K562 (cell line): Measurements from ENCODE around the gene PARPBP. TPM values are rescaled to one million over a fixed set of nuclear protein-coding genes. Genes with fewer than 3 reads are reported as not detected.

ENCODE experiments used
- E2F8 ChIP-seq: fragments of 450-650 bp; IDR thresholded peaks from 2 replicates; pipeline ENCODE4 v1.7.1; 2018; ENCODE audit warnings: mild to moderate bottlenecking, low read depth; ENCODE audit not compliant: partially characterized antibody
- ETS1 ChIP-seq: conservative IDR thresholded peaks from 2 replicates; pipeline ENCODE4 v1.6.1; 2011; ENCODE audit warnings: low read depth, mild to moderate bottlenecking, low read length; ENCODE audit not compliant: control insufficient read depth
- KLF13 ChIP-seq: fragments of 450-650 bp; IDR thresholded peaks from 2 replicates; pipeline ENCODE4 v1.6.1; 2016; ENCODE audit warnings: missing genetic modification characterization, low read depth, mild to moderate bottlenecking, missing compliant biosample characterization, moderate library complexity, borderline replicate concordance
- MCM5 ChIP-seq: fragments of 450-650 bp; IDR thresholded peaks from 2 replicates; pipeline ENCODE4 v1.6.1; 2016; ENCODE audit warnings: low read depth
- MECOM ChIP-seq: fragments of 250-450 bp; sonication (Bioruptor Pico); IDR thresholded peaks from 2 replicates; pipeline ENCODE4 v1.8.0; 2022; ENCODE audit warnings: inconsistent platforms
- NFIX ChIP-seq: fragments of 250-450 bp; sonication (Bioruptor Pico); IDR thresholded peaks from 2 replicates; pipeline ENCODE4 v1.4.0; 2020; ENCODE audit warnings: low read depth, mild to moderate bottlenecking, moderate library complexity
- NR3C1 ChIP-seq: sonication (generic); formaldehyde crosslinking; IDR thresholded peaks from 2 replicates; pipeline ENCODE4 v1.8.1; 2022; ENCODE audit warnings: missing genetic modification reagents
- SRSF3 ChIP-seq: fragments of 200-400 bp; formaldehyde crosslinking; IDR thresholded peaks from 2 replicates; pipeline ENCODE4 v1.6.1; 2016; ENCODE audit warnings: mild to moderate bottlenecking, low read length, moderate library complexity; ENCODE audit not compliant: insufficient read depth
- TBP ChIP-seq: optimal IDR thresholded peaks from 2 replicates; pipeline ENCODE3; 2011; ENCODE audit warnings: low read depth, low read length, improper control_type of control experiment
- TCF3 ChIP-seq: sonication (generic); formaldehyde crosslinking; IDR thresholded peaks from 2 replicates; pipeline ENCODE4 v1.4.0; 2020; ENCODE audit warnings: mild to moderate bottlenecking, missing genetic modification reagents
- ZNF121 ChIP-seq: sonication (generic); formaldehyde crosslinking; conservative IDR thresholded peaks from 2 replicates; pipeline ENCODE4 v1.8.0; 2022; ENCODE audit warnings: missing genetic modification reagents
- ZNF212 ChIP-seq: fragments of 450-650 bp; formaldehyde crosslinking; IDR thresholded peaks from 2 replicates; pipeline ENCODE4 v1.4.0; 2020; ENCODE audit warnings: mild to moderate bottlenecking
- polyA plus RNA-seq, 8 experiments: library from polyadenylated mRNA; depleted of rRNA in 4 of 8; stranded (reverse) in 5 of 8; unstranded in 3 of 8; fragments of >200 nt; fragmentation: Nextera tagmentation in 2 of 8; fragmentation: Illumina TruSeq in 1 of 8; extraction: Ambion mirVana in 2 of 8; extraction: Trizol in 1 of 8; gene quantifications; 2 replicates each; pipeline versions ENCODE4 v1.2.1 to v1.2.3, GENCODE V29; 2011 to 2014; ENCODE audit warnings: inconsistent platforms in 1 of 8, missing spikeins in 1 of 8
- total RNA-seq, 7 experiments: library from RNA; depleted of rRNA in 6 of 7; stranded (reverse); fragments of >200 nt in 6 of 7; fragmentation: Illumina TruSeq in 2 of 7; extraction: Trizol in 2 of 7; gene quantifications; 2 replicates each; pipeline versions ENCODE4 v1.2.1 to v1.2.3, GENCODE V29; 2011 to 2021; ENCODE audit warnings: low replicate concordance in 1 of 7
- TF ChIP-seq, protein P1 (sequence below): IDR thresholded peaks from 3 replicates; pipeline ENCODE4 v1.6.1; 2011; ENCODE audit warnings: borderline replicate concordance, mild to moderate bottlenecking, moderate library complexity; ENCODE audit not compliant: insufficient read length; ENCODE audit errors: extremely low read depth
- TF ChIP-seq, protein P2 (sequence below), 2 experiments: IDR thresholded peaks; 2 replicates each; pipeline ENCODE4 v1.6.1; 2011; ENCODE audit warnings: borderline replicate concordance in 1 of 2, control low read depth in 1 of 2, low read depth in 1 of 2, low read length in 1 of 2, mild to moderate bottlenecking in 1 of 2, mixed read lengths in 1 of 2, moderate library complexity in 1 of 2; ENCODE audit not compliant: insufficient read depth in 1 of 2, insufficient read length in 1 of 2, poor library complexity in 1 of 2, severe bottlenecking in 1 of 2; ENCODE audit errors: extremely low read depth in 1 of 2
- TF ChIP-seq, protein P3 (sequence below): sonication (generic); formaldehyde crosslinking; IDR thresholded peaks from 2 replicates; pipeline ENCODE4 v1.8.0; 2022; ENCODE audit warnings: missing genetic modification reagents, mild to moderate bottlenecking, borderline replicate concordance

PARPBP gene
- total and polyA plus RNA-seq, 9 of the 15 experiments (the other 6 are each of a cell fraction or from before 2014, with no cell fraction given): 26.1 to 62.5 (median 49.0) TPM

- TF ChIP-seq ETS1 (peak; percentile 75; the same call in 1 of the 2 replicates), SRSF3 (no peak), KLF13 (tag) (no peak), E2F8 (peak; percentile 65), MCM5 (no peak), MECOM (CRISPR knock-in tag) (no peak), NFIX (CRISPR knock-in tag) (no peak), TBP (peak; percentile 80), ZNF212 (CRISPR knock-in tag) (no peak), ZNF121 (CRISPR knock-in tag) (no peak), TCF3 (CRISPR knock-in tag) (peak; percentile 34; the same call in 1 of the 2 replicates), NR3C1 (CRISPR knock-in tag) (no peak)
- TF ChIP-seq, protein P1, sequence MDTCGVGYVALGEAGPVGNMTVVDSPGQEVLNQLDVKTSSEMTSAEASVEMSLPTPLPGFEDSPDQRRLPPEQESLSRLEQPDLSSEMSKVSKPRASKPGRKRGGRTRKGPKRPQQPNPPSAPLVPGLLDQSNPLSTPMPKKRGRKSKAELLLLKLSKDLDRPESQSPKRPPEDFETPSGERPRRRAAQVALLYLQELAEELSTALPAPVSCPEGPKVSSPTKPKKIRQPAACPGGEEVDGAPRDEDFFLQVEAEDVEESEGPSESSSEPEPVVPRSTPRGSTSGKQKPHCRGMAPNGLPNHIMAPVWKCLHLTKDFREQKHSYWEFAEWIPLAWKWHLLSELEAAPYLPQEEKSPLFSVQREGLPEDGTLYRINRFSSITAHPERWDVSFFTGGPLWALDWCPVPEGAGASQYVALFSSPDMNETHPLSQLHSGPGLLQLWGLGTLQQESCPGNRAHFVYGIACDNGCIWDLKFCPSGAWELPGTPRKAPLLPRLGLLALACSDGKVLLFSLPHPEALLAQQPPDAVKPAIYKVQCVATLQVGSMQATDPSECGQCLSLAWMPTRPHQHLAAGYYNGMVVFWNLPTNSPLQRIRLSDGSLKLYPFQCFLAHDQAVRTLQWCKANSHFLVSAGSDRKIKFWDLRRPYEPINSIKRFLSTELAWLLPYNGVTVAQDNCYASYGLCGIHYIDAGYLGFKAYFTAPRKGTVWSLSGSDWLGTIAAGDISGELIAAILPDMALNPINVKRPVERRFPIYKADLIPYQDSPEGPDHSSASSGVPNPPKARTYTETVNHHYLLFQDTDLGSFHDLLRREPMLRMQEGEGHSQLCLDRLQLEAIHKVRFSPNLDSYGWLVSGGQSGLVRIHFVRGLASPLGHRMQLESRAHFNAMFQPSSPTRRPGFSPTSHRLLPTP: no peak
- TF ChIP-seq, protein P2, sequence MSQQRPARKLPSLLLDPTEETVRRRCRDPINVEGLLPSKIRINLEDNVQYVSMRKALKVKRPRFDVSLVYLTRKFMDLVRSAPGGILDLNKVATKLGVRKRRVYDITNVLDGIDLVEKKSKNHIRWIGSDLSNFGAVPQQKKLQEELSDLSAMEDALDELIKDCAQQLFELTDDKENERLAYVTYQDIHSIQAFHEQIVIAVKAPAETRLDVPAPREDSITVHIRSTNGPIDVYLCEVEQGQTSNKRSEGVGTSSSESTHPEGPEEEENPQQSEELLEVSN (IDR thresholded peaks at IDR 0.05; ENCODE audit: borderline replicate concordance in 1 of 2, extremely low read depth in 1 of 2, insufficient read depth in 1 of 2, insufficient read length in 1 of 2, low read depth in 1 of 2, low read length in 1 of 2, poor library complexity in 1 of 2, severe bottlenecking in 1 of 2): peak; percentile 59 to 62
- TF ChIP-seq, protein P3, sequence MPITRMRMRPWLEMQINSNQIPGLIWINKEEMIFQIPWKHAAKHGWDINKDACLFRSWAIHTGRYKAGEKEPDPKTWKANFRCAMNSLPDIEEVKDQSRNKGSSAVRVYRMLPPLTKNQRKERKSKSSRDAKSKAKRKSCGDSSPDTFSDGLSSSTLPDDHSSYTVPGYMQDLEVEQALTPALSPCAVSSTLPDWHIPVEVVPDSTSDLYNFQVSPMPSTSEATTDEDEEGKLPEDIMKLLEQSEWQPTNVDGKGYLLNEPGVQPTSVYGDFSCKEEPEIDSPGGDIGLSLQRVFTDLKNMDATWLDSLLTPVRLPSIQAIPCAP (CRISPR knock-in tag): no peak
These were observed at the start of gene PARPBP, which contains the start of gene NUP37 (continued) for GRCh38 chr12:102119674-102120563.
